ENCODE measurements around the gene SRSF7.
"Not testable (repeated sequence)": the region's sequence is repeated elsewhere in the genome, so short reads cannot be mapped to it uniquely, and the experiment has no call there.

SRSF7 gene

GRCh38 chr2:38792751-38793150, 41.6 kb upstream of the SRSF7 start:
- H3K27me3 Mint-ChIP-seq (ENCODE audit: low read depth) = no peaks in the 10 kb centered on the region
- H3K27ac Mint-ChIP-seq = peak overlapping the region in 1 of 3 experiments; percentile 89
- H3K9me3 Mint-ChIP-seq = no peaks in the 10 kb centered on the region
- H3K36me3 Mint-ChIP-seq (ENCODE audit: low read depth) = peaks cover 6% of the 10 kb centered on the region
- no peak overlapping the region for H3K4me3 Mint-ChIP-seq
- peaks cover 4% of the 10 kb centered on the region for H3K4me1 Mint-ChIP-seq
- no peak for TF ChIP-seq CTCF (IDR thresholded peaks at IDR 0.05; ENCODE audit: unreplicated experiment in 3 of 3)

GRCh38 chr2:38792321-38792720, 41.2 kb upstream of the SRSF7 start:
- not testable (repeated sequence) for H3K9me3 Mint-ChIP-seq; H3K36me3 Mint-ChIP-seq (ENCODE audit: low read depth); H3K27me3 Mint-ChIP-seq (ENCODE audit: low read depth); H3K27ac Mint-ChIP-seq; H3K4me1 Mint-ChIP-seq; H3K4me3 Mint-ChIP-seq

- peaks cover 4% of the 10 kb centered on the region for H3K4me1 Mint-ChIP-seq
- no peak overlapping the region for H3K27ac Mint-ChIP-seq
- H3K4me3 Mint-ChIP-seq = no peak overlapping the region
- H3K36me3 Mint-ChIP-seq (ENCODE audit: low read depth) = no peaks in the 10 kb centered on the region
- H3K27me3 Mint-ChIP-seq (ENCODE audit: low read depth) = no peaks in the 10 kb centered on the region
- no peaks in the 10 kb centered on the region for H3K9me3 Mint-ChIP-seq
- TF ChIP-seq CTCF (IDR thresholded peaks at IDR 0.05; ENCODE audit: unreplicated experiment in 3 of 3) = no peak
Measured at GRCh38 chr2:38791744-38792143, 40.6 kb upstream of the SRSF7 start.

- H3K27ac Mint-ChIP-seq = peak overlapping the region in 1 of 3 experiments; percentile 88
- no peak for TF ChIP-seq CTCF (IDR thresholded peaks at IDR 0.05; ENCODE audit: unreplicated experiment in 3 of 3)
- peaks cover 4% of the 10 kb centered on the region for H3K4me1 Mint-ChIP-seq
- no peak overlapping the region for H3K4me3 Mint-ChIP-seq
- H3K27me3 Mint-ChIP-seq (ENCODE audit: low read depth) = no peaks in the 10 kb centered on the region
- no peaks in the 10 kb centered on the region for H3K36me3 Mint-ChIP-seq (ENCODE audit: low read depth)
- H3K9me3 Mint-ChIP-seq = no peaks in the 10 kb centered on the region
Measured at GRCh38 chr2:38789691-38790090, 38.5 kb upstream of the SRSF7 start.

- no peak overlapping the region for H3K4me3 Mint-ChIP-seq
- no peak for TF ChIP-seq CTCF (IDR thresholded peaks at IDR 0.05; ENCODE audit: unreplicated experiment in 3 of 3)
- peaks cover 5% of the 10 kb centered on the region for H3K4me1 Mint-ChIP-seq
- H3K36me3 Mint-ChIP-seq (ENCODE audit: low read depth) = no peaks in the 10 kb centered on the region
- no peaks in the 10 kb centered on the region for H3K9me3 Mint-ChIP-seq
- no peaks in the 10 kb centered on the region for H3K27me3 Mint-ChIP-seq (ENCODE audit: low read depth)
- H3K27ac Mint-ChIP-seq = peak overlapping the region in 2 of 3 experiments; percentile 74 to 92
Measured at GRCh38 chr2:38788306-38788705, 37.1 kb upstream of the SRSF7 start.

- Mint-ChIP-seq H3K36me3 (ENCODE audit: low read depth) (peaks cover 12% of the 10 kb centered on the region), H3K27ac (no peak overlapping the region), H3K4me3 (no peak overlapping the region), H3K9me3 (no peaks in the 10 kb centered on the region), H3K4me1 (peaks cover 9% of the 10 kb centered on the region), H3K27me3 (ENCODE audit: low read depth) (no peaks in the 10 kb centered on the region)
- no peak for TF ChIP-seq CTCF (IDR thresholded peaks at IDR 0.05; ENCODE audit: unreplicated experiment in 3 of 3)
Measured at GRCh38 chr2:38783586-38783985, 32.4 kb upstream of the SRSF7 start.

All from nephron (organoid).